Measurements from ENCODE around the gene CERT1.

GRCh38 chr5:75341934-75342333 is 169.5 kb downstream of the CERT1 start:
- TF ChIP-seq CTCF (IDR thresholded peaks at IDR 0.05; ENCODE audit: low read depth, low read length, poor library complexity, severe bottlenecking): no peak
- TF ChIP-seq EZH2phosphoT487 (IDR thresholded peaks at IDR 0.05; ENCODE audit: borderline replicate concordance, low read length): no peak
